ENCODE data around the gene RELA. TPM values are rescaled to one million over a fixed set of nuclear protein-coding genes. Genes with fewer than 3 reads are reported as not detected.

The RELA gene
- total and polyA plus RNA-seq, 5 experiments from 2014 or later, result 38.4 to 184 (median 69.8) TPM

DNA sequence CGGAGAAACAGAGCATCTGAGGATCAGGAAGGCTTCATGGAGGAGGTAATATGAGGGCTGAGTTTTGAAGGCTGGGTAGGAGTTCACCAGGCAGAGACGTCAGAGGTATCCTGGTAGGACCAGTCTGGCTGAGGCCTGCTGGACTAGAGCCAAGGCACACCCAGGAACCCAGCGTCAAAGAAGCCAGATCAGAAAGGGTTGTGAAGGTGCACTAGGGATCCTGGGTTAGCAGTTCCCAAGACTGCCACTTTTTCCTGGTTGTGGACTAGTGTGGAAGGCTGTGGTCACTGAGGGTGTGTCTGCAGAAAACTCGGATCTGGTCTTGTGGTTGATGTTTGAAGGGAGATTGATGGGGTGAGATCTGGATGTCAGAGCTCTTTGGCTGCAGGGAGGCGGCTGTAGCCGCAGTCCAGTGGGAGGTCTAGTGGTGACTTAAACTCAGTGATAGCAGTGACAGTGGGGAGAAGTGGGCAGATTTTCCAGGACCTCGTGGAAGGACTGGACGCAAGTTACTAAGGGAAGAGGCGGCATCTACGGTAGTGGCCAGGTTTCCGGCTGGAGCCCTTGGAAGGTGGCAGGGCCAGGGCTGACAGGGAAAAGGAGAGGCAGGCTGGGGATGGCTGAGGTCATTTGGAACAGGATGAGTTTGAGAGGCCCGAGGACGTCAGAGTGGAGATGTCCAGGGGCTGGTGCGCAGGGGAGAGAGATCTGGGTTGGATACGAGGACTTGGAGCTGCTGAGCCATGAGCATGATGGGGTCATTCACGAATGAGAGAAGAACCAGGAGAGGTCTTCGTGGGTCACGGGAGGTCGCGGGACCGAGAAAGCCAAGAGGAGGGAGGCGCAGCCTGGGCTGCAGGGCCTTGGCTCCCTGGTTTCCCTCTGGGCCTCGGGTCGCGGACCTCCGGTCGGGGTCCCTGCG is 10.9 kb downstream of the RELA start:
- POLR2A ChIA-PET, result interaction anchor here (0.6 to 34.7 kb wide), 17 partner anchors 11 to 979 kb away, joined by 3 to 1068 read pairs (median 7); partner anchors contain the start of genes CCDC85B, CD248, EHBP1L1 and KAT5
- no peaks in the 10 kb centered on the region for H3K9me3 Mint-ChIP-seq
- peak overlapping the region; percentile 73 to 95 (median 84) for H3K4me3 Mint-ChIP-seq
- ATAC-seq (no peak), DNase-seq (peak in 4 of 10 donors; percentile 16 to 64 (median 42))
- peaks cover 34 to 58% (median 49%) of the 10 kb centered on the region in 4 donors for H3K4me1 Mint-ChIP-seq
- peak overlapping the region; percentile 84 to 99 (median 96) for H3K27ac Mint-ChIP-seq
- peaks cover 0 to 68% (median 18%) of the 10 kb centered on the region in 3 donors for H3K36me3 Mint-ChIP-seq
- peaks cover 0 to 2% (median 0%) of the 10 kb centered on the region in 5 donors for H3K27me3 Mint-ChIP-seq

DNA sequence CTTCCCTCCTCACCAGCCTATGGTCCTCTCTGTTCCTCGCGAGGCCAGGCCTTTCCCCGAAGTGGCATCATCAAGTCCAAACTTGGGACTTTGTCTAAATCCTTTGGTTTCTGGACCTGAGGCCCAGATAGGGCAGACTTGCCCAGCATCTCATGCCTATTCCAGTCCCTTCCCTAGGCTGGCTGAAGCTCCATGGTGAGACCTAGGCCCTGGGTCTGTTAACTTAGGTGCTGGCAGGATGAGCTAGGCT is 11.5 kb downstream of the RELA start:
- Mint-ChIP-seq H3K9me3 (no peaks in the 10 kb centered on the region), H3K27ac (peak overlapping the region; percentile 84 to 99 (median 96)), H3K4me3 (peak overlapping the region; percentile 73 to 95 (median 84)), H3K4me1 (peaks cover 32 to 52% (median 46%) of the 10 kb centered on the region in 4 donors), H3K36me3 (peaks cover 0 to 62% (median 16%) of the 10 kb centered on the region in 3 donors), H3K27me3 (peaks cover 0 to 2% (median 0%) of the 10 kb centered on the region in 5 donors)
- DNase-seq (peak in 1 of 10 donors; percentile 58), ATAC-seq (no peak)
- POLR2A ChIA-PET, result interaction anchor here (2.4 to 34.7 kb wide), 4 partner anchors 11 to 208 kb away, joined by 9 to 1068 read pairs (median 74); partner anchors contain the start of genes MALAT1, MAP3K11, MUS81 and PCNX3

DNA sequence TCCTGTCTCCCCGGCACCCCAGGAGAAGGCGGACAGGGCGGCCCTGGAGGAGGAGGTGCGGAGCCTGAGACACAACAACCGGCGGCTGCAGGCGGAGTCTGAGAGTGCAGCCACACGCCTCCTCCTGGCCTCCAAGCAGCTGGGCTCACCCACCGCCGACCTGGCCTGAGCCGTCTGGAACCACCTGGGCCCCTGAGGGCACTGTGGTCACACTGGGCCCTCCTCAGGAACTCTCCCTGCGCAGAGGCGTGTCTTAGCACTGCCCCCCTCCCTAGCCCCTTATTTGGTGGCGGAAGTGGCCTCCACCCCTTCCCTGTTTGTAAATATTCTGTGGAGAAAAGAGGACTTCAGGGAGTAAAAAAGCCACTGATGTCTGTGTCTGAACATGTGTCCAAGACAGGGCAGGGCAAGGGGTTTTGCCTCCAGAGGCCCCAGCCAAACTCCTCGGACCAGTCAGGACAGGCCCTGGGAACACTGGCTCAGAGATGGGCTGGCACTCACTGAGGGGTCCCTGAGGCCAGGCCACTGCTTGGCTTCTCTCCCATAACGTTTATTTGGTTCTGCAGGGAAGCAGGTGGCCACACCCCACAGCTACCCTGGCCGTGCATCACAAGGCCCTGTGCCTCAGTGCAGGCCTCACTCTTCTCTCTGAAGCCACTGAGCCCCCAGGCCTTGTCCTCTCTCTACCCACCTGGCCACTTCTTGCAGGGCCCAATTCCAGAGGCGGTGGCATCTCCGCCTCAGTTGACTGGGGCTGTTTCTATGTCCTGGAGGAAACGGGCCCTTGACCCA is 12.0 kb downstream of the RELA start:
- H3K36me3 Mint-ChIP-seq, result peaks cover 0 to 61% (median 15%) of the 10 kb centered on the region in 3 donors
- DNase-seq (peak in 1 of 10 donors; percentile 59), ATAC-seq (no peak)
- H3K4me3 Mint-ChIP-seq, result peak overlapping the region in 3 of 10 donors; percentile 24 to 95 (median 73)
- no peaks in the 10 kb centered on the region for H3K9me3 Mint-ChIP-seq
- H3K27ac Mint-ChIP-seq, result peak overlapping the region; percentile 84 to 99 (median 96)
- POLR2A ChIA-PET, result interaction anchor here (3.5 to 34.7 kb wide), 3 partner anchors 12 to 153 kb away, joined by 17 to 1068 read pairs (median 130); partner anchors contain the start of genes MALAT1, MAP3K11, PCNX3 and RELA
- H3K4me1 Mint-ChIP-seq, result peaks cover 31 to 50% (median 44%) of the 10 kb centered on the region in 4 donors
- peaks cover 0 to 2% (median 0%) of the 10 kb centered on the region in 5 donors for H3K27me3 Mint-ChIP-seq

DNA sequence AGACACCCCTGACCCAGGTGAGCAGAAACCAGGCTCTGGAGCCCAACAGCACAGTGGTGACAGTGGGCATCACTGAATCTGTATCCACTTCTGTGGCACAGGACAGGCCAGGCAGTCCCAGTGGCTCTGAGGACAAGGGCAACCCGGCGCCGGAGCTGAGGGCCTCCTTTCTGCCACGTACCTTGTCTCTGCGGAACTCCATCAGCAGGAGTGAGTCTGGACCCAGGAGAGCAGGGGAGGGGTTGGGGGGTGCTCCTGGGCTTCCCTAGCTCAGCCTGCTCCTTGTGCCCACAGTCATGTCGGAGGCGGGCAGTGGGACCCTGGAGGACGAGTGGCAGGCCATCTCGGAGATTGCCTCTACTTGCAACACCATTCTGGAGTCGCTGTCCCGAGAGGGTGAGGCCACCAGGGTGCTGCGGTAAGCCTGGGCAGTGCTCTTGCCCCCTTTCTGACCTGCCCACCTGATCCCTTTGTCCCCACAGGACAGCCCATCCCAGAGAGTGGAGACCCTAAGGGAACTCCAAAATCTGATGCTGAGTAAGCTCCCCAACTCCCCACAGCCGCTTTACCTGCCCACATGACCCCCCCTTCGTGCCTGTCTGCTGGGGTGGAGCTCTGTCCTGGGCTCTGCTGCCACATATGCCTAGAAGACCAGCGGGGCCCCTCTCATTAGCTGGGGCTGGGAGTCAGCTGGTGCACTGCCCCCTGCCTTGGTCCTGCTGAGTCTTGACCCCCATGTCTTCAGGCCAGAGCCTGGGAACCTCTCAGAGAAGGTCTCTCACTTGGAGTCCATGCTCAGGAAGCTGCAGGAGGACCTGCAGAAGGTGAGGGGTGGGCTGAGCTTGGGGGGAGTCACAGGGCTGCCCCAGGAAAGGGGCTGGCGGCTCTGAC is 12.8 kb downstream of the RELA start:
- ATAC-seq (no peak), DNase-seq (peak in 1 of 10 donors; percentile 48)
- H3K27me3 Mint-ChIP-seq, result peaks cover 0 to 2% (median 0%) of the 10 kb centered on the region in 5 donors
- peaks cover 28 to 47% (median 44%) of the 10 kb centered on the region in 4 donors for H3K4me1 Mint-ChIP-seq
- H3K27ac Mint-ChIP-seq, result peak overlapping the region in 4 of 10 donors; percentile 48 to 83 (median 58)
- POLR2A ChIA-PET, result interaction anchor here (0.6 to 34.7 kb wide), 5 partner anchors 9 to 361 kb away, joined by 3 to 1068 read pairs (median 4); partner anchors contain the start of genes MAP3K11, PCNX3, RELA and SIPA1
- H3K36me3 Mint-ChIP-seq, result peaks cover 0 to 60% (median 10%) of the 10 kb centered on the region in 3 donors
- peak overlapping the region in 1 of 10 donors; percentile 29 for H3K4me3 Mint-ChIP-seq
- H3K9me3 Mint-ChIP-seq, result no peaks in the 10 kb centered on the region

DNA sequence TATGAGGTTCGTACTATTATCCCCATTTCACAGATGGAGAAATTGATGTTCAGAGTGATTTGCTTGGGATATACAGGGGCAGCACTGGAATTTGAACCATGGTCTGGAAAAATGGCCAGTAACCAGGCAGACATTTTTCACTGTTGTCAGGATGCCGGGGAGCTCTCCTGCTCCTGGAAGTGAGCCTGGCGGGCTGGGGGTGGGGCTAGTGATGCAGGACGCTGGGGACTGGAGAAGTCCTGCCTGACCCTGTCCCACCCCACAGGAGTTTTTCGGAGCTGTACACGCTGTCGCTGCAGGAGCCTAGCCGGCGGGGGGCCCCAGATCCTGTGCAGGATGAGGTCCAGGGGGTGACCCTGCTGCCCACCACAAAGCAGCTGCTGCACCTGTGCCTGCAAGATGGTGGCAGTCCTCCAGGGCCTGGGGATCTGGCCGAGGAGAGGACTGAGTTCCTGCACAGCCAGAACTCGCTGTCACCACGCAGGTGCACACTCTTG is 13.7 kb downstream of the RELA start:
- H3K36me3 Mint-ChIP-seq, result peaks cover 0 to 66% (median 8%) of the 10 kb centered on the region in 3 donors
- POLR2A ChIA-PET, result interaction anchor here (0.6 to 34.7 kb wide), 4 partner anchors 14 to 362 kb away, joined by 4 to 1068 read pairs (median 67); partner anchors contain the start of genes MAP3K11, PCNX3, RELA and SIPA1
- H3K27me3 Mint-ChIP-seq, result peaks cover 0 to 2% (median 0%) of the 10 kb centered on the region in 5 donors
- peaks cover 32 to 48% (median 46%) of the 10 kb centered on the region in 4 donors for H3K4me1 Mint-ChIP-seq
- no peaks in the 10 kb centered on the region for H3K9me3 Mint-ChIP-seq
- no peak for DNase-seq
- no peak for ATAC-seq
- H3K27ac Mint-ChIP-seq, result peak overlapping the region in 4 of 10 donors; percentile 40 to 52 (median 46)
- H3K4me3 Mint-ChIP-seq, result no peak overlapping the region

DNA sequence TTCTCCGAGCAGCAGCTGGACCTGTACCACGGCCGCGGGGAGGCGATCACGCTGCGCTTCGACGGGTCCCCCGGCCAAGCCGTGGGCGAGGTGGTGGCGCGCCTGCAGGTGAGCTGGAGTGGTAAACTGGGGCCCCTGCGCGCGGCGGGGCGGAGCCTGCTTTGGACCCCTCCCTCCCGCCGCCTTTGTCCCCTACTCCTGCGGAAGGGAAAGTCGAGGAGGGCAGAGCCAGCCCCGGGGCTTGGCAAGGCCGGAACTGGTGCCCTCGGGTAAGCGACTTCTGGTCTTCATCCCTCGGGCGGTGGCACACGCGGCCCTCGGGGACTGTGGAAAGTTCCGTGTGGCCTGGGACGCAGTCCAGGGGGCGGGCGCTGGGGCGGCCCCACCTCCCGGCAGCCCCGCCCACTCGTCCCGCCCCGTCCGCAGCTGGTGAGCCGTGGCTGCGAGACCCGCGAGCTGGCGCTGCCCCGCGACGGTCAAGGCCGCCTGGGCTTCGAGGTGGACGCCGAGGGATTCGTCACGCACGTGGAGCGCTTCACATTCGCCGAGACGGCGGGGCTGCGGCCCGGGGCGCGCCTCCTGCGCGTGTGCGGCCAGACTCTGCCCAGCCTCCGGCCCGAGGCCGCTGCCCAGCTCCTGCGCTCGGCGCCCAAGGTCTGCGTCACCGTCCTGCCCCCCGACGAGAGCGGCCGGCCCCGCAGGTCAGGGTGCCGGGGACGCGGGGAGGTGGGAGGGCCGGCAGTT is 15.6 kb downstream of the RELA start:
- Mint-ChIP-seq H3K4me1 (peaks cover 25 to 45% (median 41%) of the 10 kb centered on the region in 4 donors), H3K36me3 (peaks cover 0 to 65% (median 8%) of the 10 kb centered on the region in 3 donors), H3K9me3 (no peaks in the 10 kb centered on the region), H3K27me3 (no peaks in the 10 kb centered on the region), H3K27ac (no peak overlapping the region), H3K4me3 (no peak overlapping the region)
- DNase-seq, result peak in 1 of 10 donors; percentile 5
- POLR2A ChIA-PET, result interaction anchor here (8.4 to 34.7 kb wide), 2 partner anchors 16 to 20 kb away, joined by 130 to 1068 read pairs; partner anchors contain the start of genes MAP3K11, PCNX3, RELA and SIPA1
- no peak for ATAC-seq

DNA sequence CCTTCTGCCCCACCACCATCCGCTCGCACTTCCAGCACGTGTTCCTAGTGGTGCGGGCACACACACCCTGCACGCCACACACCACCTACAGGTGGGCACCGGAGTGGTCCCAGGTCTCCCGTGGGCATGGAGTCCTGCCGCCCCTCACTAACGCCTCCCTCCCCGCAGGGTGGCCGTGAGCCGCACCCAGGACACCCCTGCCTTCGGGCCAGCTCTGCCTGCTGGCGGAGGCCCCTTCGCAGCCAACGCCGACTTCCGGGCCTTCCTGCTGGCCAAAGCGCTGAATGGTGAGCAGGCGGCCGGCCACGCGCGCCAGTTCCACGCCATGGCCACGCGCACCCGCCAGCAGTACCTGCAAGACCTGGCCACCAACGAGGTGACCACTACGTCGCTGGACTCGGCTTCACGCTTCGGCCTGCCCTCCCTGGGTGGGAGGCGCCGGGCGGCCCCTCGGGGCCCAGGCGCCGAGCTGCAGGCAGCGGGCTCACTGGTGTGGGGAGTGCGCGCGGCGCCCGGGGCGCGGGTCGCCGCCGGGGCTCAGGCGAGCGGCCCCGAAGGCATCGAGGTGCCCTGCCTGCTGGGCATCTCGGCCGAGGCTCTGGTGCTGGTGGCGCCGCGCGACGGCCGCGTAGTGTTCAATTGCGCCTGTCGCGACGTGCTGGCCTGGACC is 16.3 kb downstream of the RELA start:
- H3K4me1 Mint-ChIP-seq, result peaks cover 20 to 45% (median 41%) of the 10 kb centered on the region in 4 donors
- POLR2A ChIA-PET, result interaction anchor here (8.4 to 38.5 kb wide), 3 partner anchors 6 to 19 kb away, joined by 130 to 1068 read pairs (median 1068); partner anchors contain the start of genes MAP3K11, PCNX3, RELA and SIPA1
- peaks cover 0 to 67% (median 8%) of the 10 kb centered on the region in 3 donors for H3K36me3 Mint-ChIP-seq
- H3K4me3 Mint-ChIP-seq, result no peak overlapping the region
- H3K9me3 Mint-ChIP-seq, result no peaks in the 10 kb centered on the region
- peak overlapping the region in 2 of 10 donors; percentile 37 to 80 for H3K27ac Mint-ChIP-seq
- no peak for DNase-seq
- ATAC-seq, result no peak
- peaks cover 0 to 3% (median 0%) of the 10 kb centered on the region in 5 donors for H3K27me3 Mint-ChIP-seq

DNA sequence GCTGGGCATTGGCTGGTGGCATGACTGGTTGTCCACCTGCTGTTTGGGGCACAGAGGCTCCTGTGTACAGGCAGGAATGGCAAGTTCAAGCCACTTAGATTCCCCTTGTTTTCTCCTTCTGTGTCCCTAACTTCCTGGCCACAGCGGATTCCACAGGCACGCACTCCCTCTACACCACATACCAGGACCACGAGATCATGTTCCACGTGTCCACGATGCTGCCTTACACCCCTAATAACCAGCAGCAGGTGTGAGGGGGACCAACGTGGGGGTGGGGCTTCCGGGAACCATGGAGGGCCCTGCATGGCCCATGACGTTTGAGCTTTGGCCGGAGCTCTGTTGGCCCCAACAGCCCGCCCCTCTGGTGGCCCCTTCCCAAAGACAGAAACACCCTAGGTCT is 17.0 kb downstream of the RELA start:
- H3K36me3 Mint-ChIP-seq, result peaks cover 0 to 62% (median 8%) of the 10 kb centered on the region in 3 donors
- no peak overlapping the region for H3K4me3 Mint-ChIP-seq
- no peaks in the 10 kb centered on the region for H3K9me3 Mint-ChIP-seq
- peaks cover 18 to 44% (median 35%) of the 10 kb centered on the region in 4 donors for H3K4me1 Mint-ChIP-seq
- no peak for DNase-seq
- H3K27ac Mint-ChIP-seq, result peak overlapping the region in 7 of 10 donors; percentile 37 to 83 (median 74)
- POLR2A ChIA-PET, result interaction anchor here (34.7 to 38.5 kb wide), 2 partner anchors 6 to 19 kb away, joined by 1068 read pairs; partner anchors contain the start of genes MAP3K11, PCNX3, RELA and SIPA1
- ATAC-seq, result no peak
- peaks cover 0 to 3% (median 0%) of the 10 kb centered on the region in 5 donors for H3K27me3 Mint-ChIP-seq

DNA sequence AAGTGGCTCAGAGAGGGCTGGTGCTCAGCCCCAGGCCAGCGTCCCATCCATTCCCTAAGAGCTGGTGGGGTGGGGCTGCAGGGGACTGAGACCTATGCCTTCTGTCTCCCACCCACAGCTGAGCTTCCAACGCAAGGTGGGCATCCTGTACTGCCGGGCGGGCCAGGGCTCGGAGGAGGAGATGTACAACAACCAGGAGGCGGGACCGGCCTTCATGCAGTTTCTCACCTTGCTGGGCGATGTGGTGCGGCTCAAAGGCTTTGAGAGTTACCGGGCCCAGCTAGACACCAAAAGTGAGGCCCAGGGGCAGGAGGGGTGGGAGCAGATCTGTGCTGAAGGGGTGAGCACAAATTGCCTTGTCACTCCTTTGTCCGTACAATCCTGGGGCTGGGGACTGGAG is 17.9 kb downstream of the RELA start:
- peak overlapping the region in 5 of 10 donors; percentile 41 to 87 (median 73) for H3K27ac Mint-ChIP-seq
- DNase-seq (no peak), ATAC-seq (no peak)
- POLR2A ChIA-PET, result interaction anchor here (0.5 to 38.5 kb wide), 3 partner anchors 7 to 96 kb away, joined by 3 to 1068 read pairs (median 1068); partner anchors contain the start of genes MAP3K11, PCNX3, RELA and SIPA1
- H3K36me3 Mint-ChIP-seq, result peaks cover 0 to 53% (median 8%) of the 10 kb centered on the region in 3 donors
- no peaks in the 10 kb centered on the region for H3K9me3 Mint-ChIP-seq
- H3K27me3 Mint-ChIP-seq, result peaks cover 0 to 3% (median 0%) of the 10 kb centered on the region in 5 donors
- peak overlapping the region in 1 of 10 donors; percentile 58 for H3K4me3 Mint-ChIP-seq
- H3K4me1 Mint-ChIP-seq, result peaks cover 19 to 46% (median 42%) of the 10 kb centered on the region in 4 donors
